HS-27A (cell line): Measurements from ENCODE around the gene TFIP11.

Source experiments
- DNase-seq: peaks from one replicate; pipeline ENCODE4 v3.0.0-alpha.2; 2012; ENCODE audit warnings: low read depth, missing footprints

The TFIP11 gene

GRCh38 chr22:26447584-26448329, 64.5 kb downstream of the TFIP11 start:
- DNase-seq, result no peak

GRCh38 chr22:26446808-26447515, 65.3 kb downstream of the TFIP11 start:
- DNase-seq, result no peak

DNA sequence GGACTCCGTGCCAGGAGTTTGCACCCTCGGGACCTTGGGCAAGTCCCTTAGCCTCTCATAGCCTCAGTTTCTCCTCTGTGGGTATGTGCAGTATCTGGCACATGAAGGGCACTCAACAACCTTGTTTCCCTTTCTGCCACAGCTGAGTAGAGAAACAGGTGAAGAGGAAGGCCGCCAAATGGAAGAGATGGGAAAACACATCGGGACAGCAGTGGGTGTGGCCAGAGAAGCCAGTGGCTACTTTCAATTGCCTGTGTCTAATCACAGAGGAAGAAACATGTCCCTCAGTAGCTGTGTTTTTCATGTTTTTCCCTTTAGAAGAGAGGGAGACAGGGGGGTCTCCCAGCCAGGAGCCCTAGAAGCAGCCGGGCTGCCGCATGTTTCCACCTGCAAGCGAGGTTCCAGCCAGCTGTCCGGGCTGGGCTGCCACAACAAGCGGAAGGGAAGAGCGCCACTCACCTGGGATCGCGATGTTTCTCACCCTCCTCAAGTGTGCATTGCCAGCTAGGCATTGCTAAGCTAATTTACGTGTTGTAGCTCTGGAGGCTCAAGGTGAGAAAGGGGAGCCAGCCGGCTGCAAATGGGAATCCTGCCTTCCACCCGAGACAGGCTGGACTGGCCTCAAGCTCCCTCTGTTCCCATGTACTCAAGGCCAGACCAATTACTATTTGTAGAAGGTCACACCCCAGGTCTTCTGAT, 66.5 kb downstream of the TFIP11 start:
- no peak for DNase-seq

DNA sequence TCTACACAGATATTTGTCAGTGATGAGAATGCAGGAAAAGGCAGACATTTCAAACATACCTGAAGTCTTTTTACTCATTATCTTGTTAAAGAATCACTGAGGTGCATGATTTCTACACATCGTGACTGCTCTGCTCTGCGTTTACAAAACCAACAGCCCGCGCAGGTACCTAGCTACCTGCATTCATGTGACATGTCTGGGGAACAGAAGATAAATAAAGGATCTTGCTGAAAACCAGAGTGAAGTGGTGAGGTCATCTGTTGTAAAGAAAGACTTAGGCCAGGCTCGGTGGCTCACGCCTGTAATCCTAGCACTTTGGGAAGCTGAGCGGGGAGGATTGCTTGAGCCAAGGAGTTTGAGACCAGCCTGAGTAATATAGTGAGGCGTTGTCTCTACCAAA, 67.5 kb downstream of the TFIP11 start:
- no peak for DNase-seq

DNA sequence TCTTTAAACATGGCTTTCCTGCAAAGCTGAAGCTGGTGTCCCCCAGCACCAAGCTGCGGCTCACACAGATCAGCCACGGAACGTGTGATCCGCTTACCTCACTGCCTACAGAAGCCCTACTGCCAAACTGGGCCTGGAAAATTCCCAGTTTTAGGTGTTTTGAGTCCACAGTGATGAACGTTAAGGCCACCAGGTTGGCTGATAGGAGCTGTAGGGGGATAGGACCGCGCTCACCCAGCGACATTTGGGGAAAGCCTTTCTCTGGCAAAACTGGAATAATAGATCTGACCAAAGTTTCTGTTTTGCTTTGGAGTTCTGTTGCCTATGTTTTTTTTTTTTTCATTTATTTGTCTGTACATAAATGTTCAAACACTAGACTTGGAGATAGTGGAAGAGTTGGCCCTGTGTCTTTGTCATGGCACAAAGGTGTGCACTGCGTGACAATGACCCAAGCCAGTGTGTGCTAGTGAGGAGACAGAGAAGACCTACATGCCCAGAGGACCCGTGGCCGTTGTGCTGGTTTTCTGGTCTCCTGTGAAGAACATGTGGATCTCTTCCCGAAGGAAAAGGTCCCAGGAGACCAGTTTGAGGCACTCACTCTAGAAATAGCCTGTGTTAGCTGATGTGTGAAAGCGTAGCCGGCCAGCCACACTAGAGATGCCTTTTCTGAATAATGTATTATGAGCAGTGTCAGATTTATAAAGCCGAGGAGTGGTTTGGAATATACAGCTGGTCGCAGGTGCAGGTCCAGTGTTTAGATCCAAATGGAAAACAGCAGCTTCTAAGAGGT, 68.2 kb downstream of the TFIP11 start:
- no peak for DNase-seq

GRCh38 chr22:26442086-26442756, 70.1 kb downstream of the TFIP11 start:
- no peak for DNase-seq
